BE2C (cell line): ENCODE results near the gene SKOR1.

Experiments used
- DNase-seq: peaks from one replicate; pipeline ENCODE4 v3.0.0-alpha.2; 2020
- H3K27me3 ChIP-seq: fragments of 250-450 bp; sonication (Bioruptor Pico); 2 replicates; pipeline ENCODE4 v1.5.1; 2020; ENCODE audit warnings: mild to moderate bottlenecking
- H3K36me3 ChIP-seq: fragments of 250-450 bp; sonication (Bioruptor Pico); 2 replicates; pipeline ENCODE4 v1.5.1; 2020; ENCODE audit warnings: mild to moderate bottlenecking
- H3K4me1 ChIP-seq: fragments of 250-450 bp; sonication (Bioruptor Pico); 2 replicates; pipeline ENCODE4 v1.5.1; 2020
- H3K4me3 ChIP-seq: 2 replicates; pipeline ENCODE4 v1.5.1; 2011; ENCODE audit warnings: low read depth, low read length
- H3K9me3 ChIP-seq: fragments of 250-450 bp; sonication (Bioruptor Pico); 2 replicates; pipeline ENCODE4 v1.5.1; 2020
- CTCF ChIP-seq: IDR thresholded peaks from 2 replicates; pipeline ENCODE4 v1.5.1; 2012; ENCODE audit warnings: mild to moderate bottlenecking, low read depth, low read length

SKOR1 gene

GRCh38 chr15:67834581-67835296 is 9.4 kb downstream of the SKOR1 start:
- no peak for TF ChIP-seq CTCF
- H3K36me3 ChIP-seq = no peaks in the 10 kb centered on the region
- peaks cover 62% of the 10 kb centered on the region for H3K27me3 ChIP-seq
- no peaks in the 10 kb centered on the region for H3K4me1 ChIP-seq
- DNase-seq = no peak
- no peaks in the 10 kb centered on the region for H3K9me3 ChIP-seq
- peak overlapping the region; percentile 42 for H3K4me3 ChIP-seq

- no peak for TF ChIP-seq CTCF
- DNase-seq = no peak
- Histone ChIP-seq H3K9me3 (no peaks in the 10 kb centered on the region), H3K27me3 (peaks cover 55% of the 10 kb centered on the region), H3K4me3 (peak overlapping the region; percentile 42), H3K4me1 (no peaks in the 10 kb centered on the region), H3K36me3 (no peaks in the 10 kb centered on the region)
Observed at GRCh38 chr15:67835297-67836133, 10.2 kb downstream of the SKOR1 start.

- Histone ChIP-seq H3K9me3 (no peaks in the 10 kb centered on the region), H3K4me3 (peak overlapping the region; percentile 42), H3K4me1 (no peaks in the 10 kb centered on the region; the same call in 1 of the 2 replicates), H3K27me3 (peaks cover 49% of the 10 kb centered on the region), H3K36me3 (no peaks in the 10 kb centered on the region)
- TF ChIP-seq CTCF = no peak
- DNase-seq = no peak
Observed at GRCh38 chr15:67836134-67836455, 10.8 kb downstream of the SKOR1 start.

- no peak overlapping the region for H3K4me3 ChIP-seq
- H3K27me3 ChIP-seq = peaks cover 45% of the 10 kb centered on the region
- no peaks in the 10 kb centered on the region; the same call in 1 of the 2 replicates for H3K4me1 ChIP-seq
- H3K36me3 ChIP-seq = no peaks in the 10 kb centered on the region
- H3K9me3 ChIP-seq = no peaks in the 10 kb centered on the region
- DNase-seq = peak; percentile 60
- TF ChIP-seq CTCF = peak; percentile 77
Observed at GRCh38 chr15:67836477-67836876, 11.2 kb downstream of the SKOR1 start.

- H3K27me3 ChIP-seq = peaks cover 43% of the 10 kb centered on the region
- TF ChIP-seq CTCF = no peak
- H3K9me3 ChIP-seq = no peaks in the 10 kb centered on the region
- no peak overlapping the region for H3K4me3 ChIP-seq
- DNase-seq = no peak
- H3K4me1 ChIP-seq = no peaks in the 10 kb centered on the region; the same call in 1 of the 2 replicates
- H3K36me3 ChIP-seq = no peaks in the 10 kb centered on the region
Observed at GRCh38 chr15:67836955-67837354, 11.6 kb downstream of the SKOR1 start.
